Measurements from ENCODE around the gene ELOVL6.
"Not testable (repeated sequence)": the region's sequence is repeated elsewhere in the genome, so short reads cannot be mapped to it uniquely, and the experiment has no call there.

- not testable (repeated sequence) for TF ChIP-seq RFX5 (IDR thresholded peaks at IDR 0.05; ENCODE audit: low read depth, low read length); CTCF (conservative IDR thresholded peaks at IDR 0.05; ENCODE audit: low read depth, low read length); BHLHE40 (IDR thresholded peaks at IDR 0.05; ENCODE audit: low read depth, low read length); FOS (IDR thresholded peaks at IDR 0.05; ENCODE audit: low read depth, low read length); MAZ (IDR thresholded peaks at IDR 0.05; ENCODE audit: borderline replicate concordance, low read depth, low read length); RAD21 (IDR thresholded peaks at IDR 0.05; ENCODE audit: low read length); RCOR1 (IDR thresholded peaks at IDR 0.05; ENCODE audit: insufficient replicate concordance, low read length); POLR2A (IDR thresholded peaks at IDR 0.05; ENCODE audit: low read depth, low read length); MAFK (IDR thresholded peaks at IDR 0.05; ENCODE audit: low read depth, low read length); ELK1 (IDR thresholded peaks at IDR 0.05; ENCODE audit: borderline replicate concordance, low read depth, low read length); MXI1 (IDR thresholded peaks at IDR 0.05; ENCODE audit: borderline replicate concordance, low read depth, low read length); NFE2L2 (IDR thresholded peaks at IDR 0.05; ENCODE audit: low read depth, low read length); SMC3 (IDR thresholded peaks at IDR 0.05; ENCODE audit: low read depth, low read length)
Measured at GRCh38 chr4:110039164-110039563, 159.3 kb downstream of the ELOVL6 start.
